Measurements from ENCODE around the gene SPECC1.

- TF ChIP-seq EZH2 (IDR thresholded peaks at IDR 0.05; ENCODE audit: borderline replicate concordance, low read length) (no peak), CTCF (IDR thresholded peaks at IDR 0.05; ENCODE audit: low read length) (no peak)
These were observed 77.4 kb downstream of the SPECC1 start for GRCh38 chr17:20086416-20087076.

All from OCI-LY1 (cell line).